Breast epithelium (tissue), 3 donors: ENCODE results near the gene RAB21.

ENCODE experiments used
- CTCF ChIP-seq, 3 donors: fragments of 450-650 bp; IDR thresholded peaks; one replicate each; pipeline ENCODE4 v1.5.1; 2016 to 2017; ENCODE audit warnings: antibody characterized with exemption in 3 of 3, mild to moderate bottlenecking in 3 of 3, moderate library complexity in 3 of 3
- POLR2A ChIP-seq: fragments of 450-650 bp; IDR thresholded peaks from one replicate; pipeline ENCODE4 v1.6.1; 2016; ENCODE audit warnings: antibody characterized with exemption, mild to moderate bottlenecking, moderate library complexity

- TF ChIP-seq CTCF (IDR thresholded peaks at IDR 0.05): no peak
- TF ChIP-seq POLR2A: no peak
Measured at GRCh38 chr12:71764587-71765321, 10.1 kb downstream of the RAB21 start.
